ENCODE data around the gene C4orf51.

The C4orf51 gene

GRCh38 chr4:145762719-145763118 is 82.8 kb downstream of the C4orf51 start:
- Histone ChIP-seq H3K4me1 (no peaks in the 10 kb centered on the region), H3K9me3 (no peaks in the 10 kb centered on the region), H3K4me3 (ENCODE audit: low read depth, low read length) (no peak overlapping the region), H3K27me3 (no peaks in the 10 kb centered on the region), H3K36me3 (peaks cover 47% of the 10 kb centered on the region)
- no peak for TF ChIP-seq CTCF (IDR thresholded peaks at IDR 0.05; ENCODE audit: low read depth, low read length)
- no peak for DNase-seq

- Histone ChIP-seq H3K4me3 (ENCODE audit: low read depth, low read length) (no peak overlapping the region), H3K4me1 (no peaks in the 10 kb centered on the region), H3K9me3 (no peaks in the 10 kb centered on the region), H3K27me3 (no peaks in the 10 kb centered on the region), H3K36me3 (peaks cover 51% of the 10 kb centered on the region)
- no peak for DNase-seq
- no peak for TF ChIP-seq CTCF (IDR thresholded peaks at IDR 0.05; ENCODE audit: low read depth, low read length)
These were observed 83.5 kb downstream of the C4orf51 start for GRCh38 chr4:145763399-145763798.

- H3K4me3 ChIP-seq (ENCODE audit: low read depth, low read length) = no peak overlapping the region
- peaks cover 39% of the 10 kb centered on the region for H3K36me3 ChIP-seq
These were observed 86.3 kb downstream of the C4orf51 start for GRCh38 chr4:145766273-145766672.

GRCh38 chr4:145769450-145770037 is 89.6 kb downstream of the C4orf51 start:
- no peak for DNase-seq
- Histone ChIP-seq H3K4me3 (ENCODE audit: low read depth, low read length) (no peak overlapping the region), H3K4me1 (no peaks in the 10 kb centered on the region), H3K36me3 (peaks cover 30% of the 10 kb centered on the region), H3K27me3 (no peaks in the 10 kb centered on the region), H3K9me3 (no peaks in the 10 kb centered on the region)
- no peak for TF ChIP-seq CTCF (IDR thresholded peaks at IDR 0.05; ENCODE audit: low read depth, low read length)

More at GRCh38 chr4:145766273-145766672, 86.3 kb downstream of the C4orf51 start:
- H3K27me3 ChIP-seq = no peaks in the 10 kb centered on the region
- TF ChIP-seq CTCF (IDR thresholded peaks at IDR 0.05; ENCODE audit: low read depth, low read length) = no peak
- no peaks in the 10 kb centered on the region for H3K9me3 ChIP-seq
- no peak for DNase-seq
- H3K4me1 ChIP-seq = no peaks in the 10 kb centered on the region

GRCh38 chr4:145770124-145770523 is 90.2 kb downstream of the C4orf51 start:
- no peak for TF ChIP-seq CTCF (IDR thresholded peaks at IDR 0.05; ENCODE audit: low read depth, low read length)
- Histone ChIP-seq H3K4me1 (no peaks in the 10 kb centered on the region), H3K4me3 (ENCODE audit: low read depth, low read length) (no peak overlapping the region), H3K27me3 (no peaks in the 10 kb centered on the region), H3K9me3 (no peaks in the 10 kb centered on the region), H3K36me3 (peaks cover 30% of the 10 kb centered on the region)
- no peak for DNase-seq

GRCh38 chr4:145772347-145772746 is 92.4 kb downstream of the C4orf51 start:
- Histone ChIP-seq H3K9me3 (no peaks in the 10 kb centered on the region), H3K4me3 (ENCODE audit: low read depth, low read length) (no peak overlapping the region), H3K27me3 (no peaks in the 10 kb centered on the region), H3K36me3 (peaks cover 25% of the 10 kb centered on the region), H3K4me1 (no peaks in the 10 kb centered on the region)
- TF ChIP-seq CTCF (IDR thresholded peaks at IDR 0.05; ENCODE audit: low read depth, low read length) = no peak
- no peak for DNase-seq
